Measurements from ENCODE around the gene MSH5. TPM values are rescaled to one million over a fixed set of nuclear protein-coding genes. Genes with fewer than 3 reads are reported as not detected.

Gene MSH5
- polyA plus RNA-seq, 3 donors: 0.58 to 31.2 (median 1.9) TPM

DNA sequence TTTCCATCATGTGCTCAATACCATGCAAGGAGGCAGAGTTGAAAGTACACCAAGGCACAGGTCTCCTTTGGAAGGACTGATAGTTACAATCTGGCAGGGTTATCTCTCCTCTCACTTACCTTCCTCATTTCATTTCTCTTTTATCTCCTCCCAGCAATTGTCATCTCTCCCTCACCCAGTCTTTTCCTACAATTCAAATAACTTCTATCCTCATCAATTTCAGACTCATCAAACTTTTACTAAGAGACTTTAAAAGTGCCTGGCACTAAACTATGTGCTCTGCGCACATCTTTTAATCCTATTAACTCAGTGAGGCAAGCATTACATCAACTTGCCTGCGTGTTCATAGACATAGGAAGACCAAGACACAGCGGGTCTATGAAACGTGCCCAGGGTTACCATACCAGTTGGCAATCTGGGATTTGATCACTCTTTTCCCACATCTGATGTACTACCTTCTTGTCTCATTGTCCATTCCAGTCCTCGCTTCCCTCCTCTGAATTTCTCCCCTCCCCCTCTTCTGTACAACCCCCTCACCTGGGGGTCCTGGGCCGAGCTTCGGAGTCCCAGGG lies 54.6 kb downstream of the MSH5 start:
- Histone ChIP-seq H3K4me2 (replicated peaks; ENCODE audit: extremely low read depth, low read length, poor library complexity, severe bottlenecking) (peak overlapping the region; percentile 96), H3K27ac (ENCODE audit: low read depth in 1 of 2, low read length in 2 of 2) (peak overlapping the region in 1 of 2 donors; percentile 95), H3K9ac (ENCODE audit: insufficient read depth, low read length, poor library complexity, severe bottlenecking) (peak overlapping the region; percentile 94), H3K4me1 (ENCODE audit: control insufficient read depth in 1 of 2, insufficient read depth in 2 of 2, low read length in 2 of 2) (peaks cover 24 to 35% of the 10 kb centered on the region in 2 donors), H3K36me3 (replicated peaks in 1 of 2; ENCODE audit: control insufficient read depth in 1 of 2, insufficient read depth in 2 of 2, low read length in 2 of 2) (peaks cover 9 to 25% of the 10 kb centered on the region in 2 donors), H3K9me3 (replicated peaks in 1 of 2; ENCODE audit: control insufficient read depth in 1 of 2, insufficient read depth in 1 of 2, low read length in 2 of 2) (no peaks in the 10 kb centered on the region), H3K79me2 (ENCODE audit: insufficient read depth, low read length) (peaks cover 23% of the 10 kb centered on the region), H4K20me1 (ENCODE audit: insufficient read depth, low read length) (no peaks in the 10 kb centered on the region), H2AFZ (ENCODE audit: insufficient read depth, low read depth, low read length, poor library complexity, severe bottlenecking) (peak overlapping the region; percentile 98), H3K4me3 (replicated peaks in 1 of 3; ENCODE audit: low read depth in 2 of 3, low read length in 3 of 3) (peak overlapping the region; percentile 61 to 98 (median 66)), H3K27me3 (ENCODE audit: control insufficient read depth in 2 of 2, insufficient read depth in 2 of 2, low read length in 2 of 2) (no peaks in the 10 kb centered on the region)
- TF ChIP-seq, protein P1, sequence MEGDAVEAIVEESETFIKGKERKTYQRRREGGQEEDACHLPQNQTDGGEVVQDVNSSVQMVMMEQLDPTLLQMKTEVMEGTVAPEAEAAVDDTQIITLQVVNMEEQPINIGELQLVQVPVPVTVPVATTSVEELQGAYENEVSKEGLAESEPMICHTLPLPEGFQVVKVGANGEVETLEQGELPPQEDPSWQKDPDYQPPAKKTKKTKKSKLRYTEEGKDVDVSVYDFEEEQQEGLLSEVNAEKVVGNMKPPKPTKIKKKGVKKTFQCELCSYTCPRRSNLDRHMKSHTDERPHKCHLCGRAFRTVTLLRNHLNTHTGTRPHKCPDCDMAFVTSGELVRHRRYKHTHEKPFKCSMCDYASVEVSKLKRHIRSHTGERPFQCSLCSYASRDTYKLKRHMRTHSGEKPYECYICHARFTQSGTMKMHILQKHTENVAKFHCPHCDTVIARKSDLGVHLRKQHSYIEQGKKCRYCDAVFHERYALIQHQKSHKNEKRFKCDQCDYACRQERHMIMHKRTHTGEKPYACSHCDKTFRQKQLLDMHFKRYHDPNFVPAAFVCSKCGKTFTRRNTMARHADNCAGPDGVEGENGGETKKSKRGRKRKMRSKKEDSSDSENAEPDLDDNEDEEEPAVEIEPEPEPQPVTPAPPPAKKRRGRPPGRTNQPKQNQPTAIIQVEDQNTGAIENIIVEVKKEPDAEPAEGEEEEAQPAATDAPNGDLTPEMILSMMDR (IDR thresholded peaks at IDR 0.05): no peak
- H3K27ac Mint-ChIP-seq: peak overlapping the region in 6 of 7 donors; percentile 6 to 97 (median 44)
- intact Hi-C loops (cut with micrococcal nuclease): loop anchor here (2.0 to 10.0 kb wide), 3 partner anchors 26 to 60 kb away; partner anchors contain the start of gene CLIC1 (in 1 of the 2)
- no peaks in the 10 kb centered on the region for H3K9me3 Mint-ChIP-seq
- no peaks in the 10 kb centered on the region for H3K27me3 Mint-ChIP-seq (ENCODE audit: low read depth in 3 of 3)
- peaks cover 17 to 34% of the 10 kb centered on the region in 2 donors for H3K36me3 Mint-ChIP-seq
- peaks cover 28% of the 10 kb centered on the region for H3K4me1 Mint-ChIP-seq
- peak overlapping the region; percentile 99 for H3K4me3 Mint-ChIP-seq
- DNase-seq: no peak
- WGBS (ENCODE audit: insufficient coverage): 31% methylated on average over 6 of the region's 7 CpGs

DNA sequence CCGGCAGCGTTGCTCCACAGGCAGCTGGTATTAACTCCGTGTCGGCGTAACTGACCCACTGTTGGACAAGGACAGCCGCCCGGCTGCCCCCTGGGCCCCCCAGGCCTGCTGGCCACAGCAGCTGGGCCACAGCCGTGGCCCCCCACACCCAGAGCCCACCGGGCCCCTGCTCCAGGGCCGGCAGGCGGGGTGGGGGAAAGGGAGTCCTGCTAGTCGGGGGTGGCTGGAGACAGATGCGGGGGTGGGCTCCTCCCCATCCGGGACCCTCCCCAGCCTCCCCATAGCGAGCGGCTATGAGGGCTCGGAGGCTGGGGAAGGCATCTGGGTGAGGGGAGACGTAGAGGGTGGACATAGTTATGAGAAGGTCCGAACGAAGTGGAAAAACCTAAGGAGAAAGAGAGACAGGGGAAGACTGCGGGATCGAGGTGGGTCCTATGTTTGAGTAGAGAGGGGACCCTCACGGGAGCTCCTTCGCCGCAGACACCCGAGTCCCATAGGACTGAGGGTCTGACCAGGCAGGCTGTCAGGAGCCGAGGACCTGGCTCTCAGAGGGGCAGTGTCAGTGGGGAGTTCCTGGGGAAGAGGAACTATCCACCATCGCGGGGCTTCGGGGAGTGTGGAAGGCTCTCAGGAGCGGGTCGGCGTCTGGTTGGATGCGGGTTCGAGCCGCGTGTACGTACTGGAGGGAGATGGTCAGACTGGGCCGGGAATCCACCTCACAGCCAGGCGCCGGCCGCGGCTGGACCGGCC lies 55.2 kb downstream of the MSH5 start:
- Mint-ChIP-seq H3K36me3 (peaks cover 17 to 30% of the 10 kb centered on the region in 2 donors), H3K4me1 (peaks cover 28% of the 10 kb centered on the region), H3K4me3 (peak overlapping the region; percentile 99), H3K9me3 (no peaks in the 10 kb centered on the region), H3K27me3 (ENCODE audit: low read depth in 3 of 3) (no peaks in the 10 kb centered on the region), H3K27ac (peak overlapping the region; percentile 97 to 99 (median 99))
- peak in 2 of 3 donors; percentile 12 to 60 for DNase-seq
- no peaks in the 10 kb centered on the region for H3K9me3 ChIP-seq (replicated peaks in 1 of 2; ENCODE audit: control insufficient read depth in 1 of 2, insufficient read depth in 1 of 2, low read length in 2 of 2)
- no peaks in the 10 kb centered on the region for H4K20me1 ChIP-seq (ENCODE audit: insufficient read depth, low read length)
- 2% methylated on average over 35 of the region's 44 CpGs for WGBS (ENCODE audit: insufficient coverage)
- intact Hi-C loops (cut with micrococcal nuclease): loop anchor here (2.0 to 10.0 kb wide), 3 partner anchors 26 to 60 kb away; partner anchors contain the start of gene CLIC1 (in 1 of the 2)
- H2AFZ ChIP-seq (ENCODE audit: insufficient read depth, low read depth, low read length, poor library complexity, severe bottlenecking): peak overlapping the region; percentile 98
- peaks cover 24 to 35% of the 10 kb centered on the region in 2 donors for H3K4me1 ChIP-seq (ENCODE audit: control insufficient read depth in 1 of 2, insufficient read depth in 2 of 2, low read length in 2 of 2)
- no peaks in the 10 kb centered on the region for H3K27me3 ChIP-seq (ENCODE audit: control insufficient read depth in 2 of 2, insufficient read depth in 2 of 2, low read length in 2 of 2)
- peaks cover 7 to 22% of the 10 kb centered on the region in 2 donors for H3K36me3 ChIP-seq (replicated peaks in 1 of 2; ENCODE audit: control insufficient read depth in 1 of 2, insufficient read depth in 2 of 2, low read length in 2 of 2)
- peak overlapping the region; percentile 96 for H3K4me2 ChIP-seq (replicated peaks; ENCODE audit: extremely low read depth, low read length, poor library complexity, severe bottlenecking)
- peak overlapping the region; percentile 54 to 95 for H3K27ac ChIP-seq (ENCODE audit: low read depth in 1 of 2, low read length in 2 of 2)
- peak overlapping the region; percentile 94 for H3K9ac ChIP-seq (ENCODE audit: insufficient read depth, low read length, poor library complexity, severe bottlenecking)
- TF ChIP-seq, protein P1 (IDR thresholded peaks at IDR 0.05): no peak
- H3K79me2 ChIP-seq (ENCODE audit: insufficient read depth, low read length): peaks cover 28% of the 10 kb centered on the region
- peak overlapping the region; percentile 61 to 98 (median 66) for H3K4me3 ChIP-seq (replicated peaks in 1 of 3; ENCODE audit: low read depth in 2 of 3, low read length in 3 of 3)
